Measurements from ENCODE around the gene PEAK3. TPM values are rescaled to one million over a fixed set of nuclear protein-coding genes. Genes with fewer than 3 reads are reported as not detected.
A peak's percentile ranks its signal among the peaks of the same experiment; 100 is the strongest.

Gene PEAK3
- total RNA-seq, 1 donor from 2014 or later = 7.5 TPM

DNA sequence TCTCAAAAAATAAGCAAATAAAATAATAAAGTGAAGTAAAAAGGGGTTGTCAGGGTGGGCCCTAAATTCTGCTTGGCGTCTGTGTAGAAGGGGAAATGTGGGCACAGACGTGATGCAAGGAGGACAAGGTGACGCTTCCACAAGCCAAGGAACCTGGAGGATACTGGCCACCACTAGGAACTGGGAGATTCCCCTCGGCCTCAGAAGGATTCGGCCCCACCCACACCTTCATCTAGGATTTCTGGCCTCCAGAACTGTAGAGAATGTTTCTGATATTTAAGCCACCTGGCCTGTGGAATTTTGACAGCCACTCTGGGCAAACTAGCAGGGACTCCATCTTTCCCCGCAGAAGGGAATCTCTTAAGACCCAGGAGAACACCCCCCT, 47.0 kb downstream of the PEAK3 start:
- peaks cover 40% of the 10 kb centered on the region for H3K36me3 ChIP-seq
- no peaks in the 10 kb centered on the region for H3K27me3 ChIP-seq (ENCODE audit: low read depth)
- H3K4me3 ChIP-seq = peak overlapping the region; percentile 99
- DNase-seq (no peak), ATAC-seq (no peak)
- intact Hi-C loops (cut with DNase I) = no loop called here
- peak overlapping the region; percentile 99 for H3K27ac ChIP-seq
- H3K9me3 ChIP-seq = no peaks in the 10 kb centered on the region
- peaks cover 43% of the 10 kb centered on the region for H3K4me1 ChIP-seq
- TF ChIP-seq, protein P1, sequence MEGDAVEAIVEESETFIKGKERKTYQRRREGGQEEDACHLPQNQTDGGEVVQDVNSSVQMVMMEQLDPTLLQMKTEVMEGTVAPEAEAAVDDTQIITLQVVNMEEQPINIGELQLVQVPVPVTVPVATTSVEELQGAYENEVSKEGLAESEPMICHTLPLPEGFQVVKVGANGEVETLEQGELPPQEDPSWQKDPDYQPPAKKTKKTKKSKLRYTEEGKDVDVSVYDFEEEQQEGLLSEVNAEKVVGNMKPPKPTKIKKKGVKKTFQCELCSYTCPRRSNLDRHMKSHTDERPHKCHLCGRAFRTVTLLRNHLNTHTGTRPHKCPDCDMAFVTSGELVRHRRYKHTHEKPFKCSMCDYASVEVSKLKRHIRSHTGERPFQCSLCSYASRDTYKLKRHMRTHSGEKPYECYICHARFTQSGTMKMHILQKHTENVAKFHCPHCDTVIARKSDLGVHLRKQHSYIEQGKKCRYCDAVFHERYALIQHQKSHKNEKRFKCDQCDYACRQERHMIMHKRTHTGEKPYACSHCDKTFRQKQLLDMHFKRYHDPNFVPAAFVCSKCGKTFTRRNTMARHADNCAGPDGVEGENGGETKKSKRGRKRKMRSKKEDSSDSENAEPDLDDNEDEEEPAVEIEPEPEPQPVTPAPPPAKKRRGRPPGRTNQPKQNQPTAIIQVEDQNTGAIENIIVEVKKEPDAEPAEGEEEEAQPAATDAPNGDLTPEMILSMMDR (IDR thresholded peaks at IDR 0.05) = no peak

DNA sequence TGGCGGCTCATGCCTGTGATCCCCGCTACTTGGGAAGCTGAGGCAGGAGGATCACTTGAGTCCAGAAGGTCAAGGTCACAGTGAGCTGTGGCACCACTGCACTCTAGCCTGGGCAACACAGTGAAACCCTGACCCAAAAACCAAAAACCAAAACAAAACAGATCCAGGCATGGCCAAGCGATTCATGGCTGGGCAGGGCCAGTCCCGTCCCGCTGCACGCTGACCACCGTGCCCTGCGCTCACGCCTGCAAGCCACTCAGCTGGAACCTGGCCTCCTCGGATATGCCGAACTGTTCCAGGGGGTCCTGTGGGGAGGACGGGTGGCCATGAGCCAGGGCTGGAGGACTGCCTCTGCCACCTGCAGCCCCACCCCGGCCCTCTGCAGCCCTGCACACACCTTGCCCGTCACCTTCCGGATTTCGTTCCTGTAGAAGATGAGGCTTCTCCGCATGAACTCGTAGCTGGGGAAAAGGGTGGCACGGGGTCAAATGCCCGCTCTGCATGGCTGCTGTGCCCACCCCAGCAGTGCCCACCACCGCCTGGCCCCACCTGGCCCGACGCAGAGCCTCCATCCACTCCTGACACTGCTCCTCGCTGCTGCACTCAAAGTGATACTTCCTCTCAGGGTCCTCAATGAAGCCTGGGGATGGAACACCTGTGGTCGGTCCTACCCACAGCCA, 48.2 kb downstream of the PEAK3 start:
- TF ChIP-seq, protein P1 (IDR thresholded peaks at IDR 0.05) = no peak
- Histone ChIP-seq H3K27me3 (ENCODE audit: low read depth) (no peaks in the 10 kb centered on the region), H3K27ac (no peak overlapping the region), H3K4me3 (no peak overlapping the region), H3K36me3 (peaks cover 53% of the 10 kb centered on the region), H3K9me3 (no peaks in the 10 kb centered on the region), H3K4me1 (peaks cover 30% of the 10 kb centered on the region)
- ATAC-seq = no peak
- DNase-seq = no peak
- intact Hi-C loops (cut with DNase I) = no loop called here

DNA sequence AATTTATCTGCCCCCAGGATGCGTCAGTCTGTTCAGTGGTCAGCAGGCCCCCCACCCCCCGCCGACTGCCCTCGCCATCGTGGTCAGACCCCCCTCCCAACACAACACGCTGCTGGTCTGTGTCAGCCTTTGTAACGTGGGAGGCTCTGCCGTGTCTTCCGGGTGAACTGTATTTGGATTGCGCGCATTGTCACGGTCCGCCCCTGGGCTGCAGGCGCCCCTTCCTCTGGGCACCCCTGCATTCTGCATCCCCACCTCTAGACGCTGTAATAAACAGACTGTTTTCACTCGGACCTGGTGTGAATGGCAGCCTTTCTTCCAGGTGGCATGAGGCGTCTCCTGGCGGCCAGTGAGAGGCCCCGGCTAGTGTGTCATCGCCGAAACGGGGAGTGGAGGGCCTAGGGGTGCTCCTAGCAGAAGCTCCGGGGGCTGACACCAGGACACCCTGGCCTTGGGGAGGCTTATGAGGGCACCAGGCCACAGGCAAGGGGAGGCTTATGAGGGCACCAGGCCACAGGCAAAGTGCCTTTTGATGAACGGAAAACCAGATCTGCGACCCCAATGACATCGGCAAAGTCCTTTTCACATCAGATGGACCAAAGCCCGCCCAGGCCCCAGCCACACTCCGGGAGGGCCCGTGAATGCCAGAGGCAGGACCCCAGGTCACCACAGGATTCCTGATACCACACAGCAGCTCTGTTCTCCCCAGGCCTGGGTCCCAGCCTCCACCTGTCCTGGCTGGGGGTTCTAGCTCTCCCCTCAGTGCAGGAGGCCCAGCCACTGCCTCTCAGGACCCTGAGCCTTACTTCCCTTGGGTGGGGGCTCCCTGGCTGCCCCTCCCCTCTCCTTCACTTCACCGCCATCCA, 49.5 kb downstream of the PEAK3 start:
- H3K9me3 ChIP-seq = no peaks in the 10 kb centered on the region
- peaks cover 18% of the 10 kb centered on the region for H3K4me1 ChIP-seq
- H3K4me3 ChIP-seq = no peak overlapping the region
- no peak overlapping the region for H3K27ac ChIP-seq
- intact Hi-C loops (cut with DNase I) = no loop called here
- H3K27me3 ChIP-seq (ENCODE audit: low read depth) = no peaks in the 10 kb centered on the region
- H3K36me3 ChIP-seq = peaks cover 62% of the 10 kb centered on the region
- DNase-seq = no peak
- no peak for ATAC-seq
- TF ChIP-seq, protein P1 (IDR thresholded peaks at IDR 0.05) = no peak

DNA sequence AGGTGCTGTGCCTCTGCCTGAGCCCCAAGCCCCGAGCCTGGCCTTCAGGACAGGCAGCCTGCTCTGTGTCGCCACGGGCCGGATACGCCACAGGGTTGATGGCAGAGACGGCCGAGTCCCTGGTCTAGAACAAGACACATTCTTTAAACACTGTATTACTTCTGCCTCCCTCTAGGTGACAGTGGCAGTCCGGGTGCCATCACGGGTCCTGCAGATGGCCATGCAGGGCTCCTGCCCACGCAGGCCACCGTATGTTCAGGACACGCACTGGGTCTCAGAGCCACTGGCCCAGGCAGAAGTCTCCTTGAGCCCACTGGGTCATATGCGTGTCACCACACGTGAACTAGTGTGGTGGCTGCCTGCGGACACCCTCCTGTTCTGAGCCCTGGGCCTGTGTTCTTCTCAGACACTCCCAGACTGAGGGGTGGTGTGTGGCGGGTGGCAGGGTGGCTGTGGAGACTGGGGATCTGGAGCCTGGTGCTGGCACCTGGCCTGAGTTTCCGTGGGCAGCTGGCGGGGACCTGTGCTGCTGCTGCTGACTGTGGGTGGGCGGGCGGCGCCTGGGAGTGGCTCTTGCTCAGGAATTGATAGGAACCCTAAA, 50.3 kb downstream of the PEAK3 start:
- intact Hi-C loops (cut with DNase I) = no loop called here
- Histone ChIP-seq H3K27me3 (ENCODE audit: low read depth) (no peaks in the 10 kb centered on the region), H3K9me3 (no peaks in the 10 kb centered on the region), H3K27ac (no peak overlapping the region), H3K4me1 (peaks cover 14% of the 10 kb centered on the region), H3K36me3 (peaks cover 69% of the 10 kb centered on the region), H3K4me3 (no peak overlapping the region)
- ATAC-seq = no peak
- TF ChIP-seq, protein P1 (IDR thresholded peaks at IDR 0.05) = no peak
- DNase-seq = no peak

DNA sequence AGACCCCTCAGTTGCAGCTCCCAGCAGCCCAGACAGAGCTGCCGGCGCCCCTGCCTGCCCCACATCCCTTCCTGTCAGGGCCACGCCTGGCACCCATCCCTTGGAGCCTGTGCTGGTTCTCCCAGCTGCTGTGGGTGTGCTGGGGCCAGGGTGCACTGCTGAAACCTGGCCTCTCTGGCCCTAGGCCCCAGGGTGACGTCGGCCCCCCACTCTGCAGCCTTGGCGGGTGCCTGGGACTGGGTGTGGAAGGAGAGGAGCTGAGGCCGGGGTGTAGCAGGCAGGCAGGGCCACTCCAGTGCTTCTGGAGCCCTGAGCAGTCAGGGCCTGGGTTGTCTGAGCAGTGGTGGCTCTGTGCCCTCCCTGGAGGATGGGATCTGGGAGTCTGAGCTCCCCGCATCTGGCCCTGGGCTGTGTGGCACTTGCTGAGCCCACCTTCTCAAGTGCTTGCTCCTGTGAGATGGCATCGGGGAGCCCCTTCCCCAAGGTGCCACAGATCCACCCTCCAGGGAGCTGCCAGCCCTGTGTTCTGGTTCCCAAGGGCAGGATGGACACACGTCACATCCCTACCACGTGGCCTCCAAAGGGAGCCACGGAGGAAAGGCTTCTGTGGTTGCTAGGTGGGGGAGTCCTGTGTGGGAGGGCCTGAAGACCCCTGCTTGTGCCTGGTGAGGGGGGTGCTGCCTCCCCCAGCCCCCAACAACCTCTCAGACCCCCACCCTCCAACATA, 51.0 kb downstream of the PEAK3 start:
- intact Hi-C loops (cut with DNase I) = no loop called here
- H3K27ac ChIP-seq = no peak overlapping the region
- H3K4me1 ChIP-seq = peaks cover 14% of the 10 kb centered on the region

More for the DNA sequence above, 51.0 kb downstream of the PEAK3 start:
- Histone ChIP-seq H3K27me3 (ENCODE audit: low read depth) (no peaks in the 10 kb centered on the region), H3K9me3 (no peaks in the 10 kb centered on the region), H3K36me3 (peaks cover 77% of the 10 kb centered on the region), H3K4me3 (no peak overlapping the region)
- ATAC-seq (no peak), DNase-seq (no peak)
- TF ChIP-seq, protein P1 (IDR thresholded peaks at IDR 0.05) = no peak
